GM18870 (cell line): ENCODE data around the gene FAM221B.

ENCODE experiments used
- ATAC-seq: cut with Tn5 transposase; IDR thresholded peaks from one replicate; pipeline ENCODE4 v1.9.1; 2021; ENCODE audit warnings: moderate library complexity; ENCODE audit not compliant: unreplicated experiment

FAM221B gene

GRCh38 chr9:35822926-35823325 is 5.6 kb downstream of the FAM221B start:
- no peak for ATAC-seq

GRCh38 chr9:35820076-35820475 is 8.5 kb downstream of the FAM221B start:
- no peak for ATAC-seq

GRCh38 chr9:35818341-35818740 is 10.2 kb downstream of the FAM221B start:
- ATAC-seq: no peak

- no peak for ATAC-seq
Measured at GRCh38 chr9:35816708-35817107, 11.8 kb downstream of the FAM221B start.

GRCh38 chr9:35814841-35815543 is 13.5 kb downstream of the FAM221B start, which contains the start of gene HINT2:
HINT2 (minus strand) TSS chr9:35815042; CDS start chr9:35814979, 63 bp downstream.
- ATAC-seq: peak; percentile 60

- peak; percentile 17 for ATAC-seq
Measured at GRCh38 chr9:35814106-35814840, 14.3 kb downstream of the FAM221B start.

- ATAC-seq: no peak
Measured at GRCh38 chr9:35813434-35814105, 15.0 kb downstream of the FAM221B start.

- peak; percentile 56 for ATAC-seq
Measured at GRCh38 chr9:35812025-35812602, 16.4 kb downstream of the FAM221B start, which contains the start of gene SPAG8. SPAG8 (minus strand) TSS chr9:35812262; CDS start chr9:35812147, 115 bp downstream.

- no peak for ATAC-seq
Measured at GRCh38 chr9:35811381-35812024, 17.0 kb downstream of the FAM221B start.

GRCh38 chr9:35810122-35810521 is 18.4 kb downstream of the FAM221B start:
- ATAC-seq: no peak

GRCh38 chr9:35808433-35808832 is 20.1 kb downstream of the FAM221B start:
- ATAC-seq: no peak

GRCh38 chr9:35806101-35806500 is 22.4 kb downstream of the FAM221B start:
- no peak for ATAC-seq

- no peak for ATAC-seq
Measured at GRCh38 chr9:35801328-35802128, 27.0 kb downstream of the FAM221B start.

- ATAC-seq: no peak
Measured at GRCh38 chr9:35800530-35800929, 28.0 kb downstream of the FAM221B start.

GRCh38 chr9:35798658-35799374 is 29.7 kb downstream of the FAM221B start:
- ATAC-seq: peak; percentile 41

- no peak for ATAC-seq
Measured at GRCh38 chr9:35797311-35798109, 31.0 kb downstream of the FAM221B start.

- no peak for ATAC-seq
Measured at GRCh38 chr9:35795695-35796094, 32.8 kb downstream of the FAM221B start.

- ATAC-seq: no peak
Measured at GRCh38 chr9:35793461-35793860, 35.1 kb downstream of the FAM221B start.
